ENCODE measurements around the gene ESPNL.

GRCh38 chr2:238149841-238150572 is 49.9 kb downstream of the ESPNL start:
- TF ChIP-seq CTCF (IDR thresholded peaks at IDR 0.05 in 2 of 3, conservative IDR thresholded peaks at IDR 0.05 in 1 of 3; ENCODE audit: insufficient read depth in 2 of 3, low read depth in 1 of 3, low read length in 3 of 3), result no peak
- no peak for TF ChIP-seq ZNF512 (tag; IDR thresholded peaks at IDR 0.05)
- no peak for TF ChIP-seq ZNF431 (CRISPR knock-in tag; IDR thresholded peaks at IDR 0.05)
- TF ChIP-seq KAT8 (IDR thresholded peaks at IDR 0.05; ENCODE audit: low read depth), result no peak
- no peak for TF ChIP-seq CREB1 (IDR thresholded peaks at IDR 0.05)
- no peak for TF ChIP-seq CREB1 (CRISPR knock-in tag; IDR thresholded peaks at IDR 0.05)
- TF ChIP-seq SP2 (IDR thresholded peaks at IDR 0.05; ENCODE audit: extremely low read depth, low read depth, low read length, poor library complexity, severe bottlenecking), result no peak
- TF ChIP-seq MXI1 (IDR thresholded peaks at IDR 0.05; ENCODE audit: low read depth, low read length), result no peak
- no peak for TF ChIP-seq KAT2B (IDR thresholded peaks at IDR 0.05; ENCODE audit: low read depth, low read length)
